ENCODE measurements around the gene CDH4.

DNA sequence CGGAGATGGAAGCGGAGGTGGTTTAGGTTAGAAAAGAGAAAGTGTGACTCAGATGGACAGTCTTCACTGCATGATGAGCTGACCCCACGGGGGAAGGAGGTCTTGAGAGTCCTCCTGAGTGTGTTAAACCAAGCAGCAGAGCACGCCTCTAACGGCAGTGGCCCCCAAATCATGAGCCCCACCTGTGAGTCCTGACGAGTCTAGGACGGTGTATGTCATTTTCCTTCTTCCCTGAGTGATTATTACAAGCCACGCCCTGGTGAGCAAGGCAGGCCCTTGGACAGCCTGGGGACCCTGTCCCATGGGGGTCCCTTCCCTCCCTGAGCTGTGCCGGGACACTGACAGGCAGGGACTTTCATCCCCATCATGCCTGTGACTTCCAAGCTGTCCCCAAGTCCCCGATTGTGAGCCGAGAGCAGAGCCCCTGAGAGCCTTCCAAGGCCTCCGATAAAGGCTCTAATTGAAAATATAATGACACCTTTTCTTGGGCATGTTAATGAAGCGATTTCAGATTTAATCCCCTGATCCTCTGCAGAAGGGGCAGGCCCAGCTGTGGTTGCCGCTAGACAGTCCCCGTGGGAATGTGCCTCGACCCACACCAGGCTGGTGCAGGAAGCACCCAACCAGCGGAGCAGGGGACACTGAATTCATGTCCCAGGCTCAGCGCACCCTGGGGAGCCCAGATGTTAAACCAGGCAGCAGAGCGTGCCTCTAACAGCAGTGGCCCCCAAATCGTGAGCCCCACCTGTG is 493.5 kb downstream of the CDH4 start:
- TF ChIP-seq, protein P1, sequence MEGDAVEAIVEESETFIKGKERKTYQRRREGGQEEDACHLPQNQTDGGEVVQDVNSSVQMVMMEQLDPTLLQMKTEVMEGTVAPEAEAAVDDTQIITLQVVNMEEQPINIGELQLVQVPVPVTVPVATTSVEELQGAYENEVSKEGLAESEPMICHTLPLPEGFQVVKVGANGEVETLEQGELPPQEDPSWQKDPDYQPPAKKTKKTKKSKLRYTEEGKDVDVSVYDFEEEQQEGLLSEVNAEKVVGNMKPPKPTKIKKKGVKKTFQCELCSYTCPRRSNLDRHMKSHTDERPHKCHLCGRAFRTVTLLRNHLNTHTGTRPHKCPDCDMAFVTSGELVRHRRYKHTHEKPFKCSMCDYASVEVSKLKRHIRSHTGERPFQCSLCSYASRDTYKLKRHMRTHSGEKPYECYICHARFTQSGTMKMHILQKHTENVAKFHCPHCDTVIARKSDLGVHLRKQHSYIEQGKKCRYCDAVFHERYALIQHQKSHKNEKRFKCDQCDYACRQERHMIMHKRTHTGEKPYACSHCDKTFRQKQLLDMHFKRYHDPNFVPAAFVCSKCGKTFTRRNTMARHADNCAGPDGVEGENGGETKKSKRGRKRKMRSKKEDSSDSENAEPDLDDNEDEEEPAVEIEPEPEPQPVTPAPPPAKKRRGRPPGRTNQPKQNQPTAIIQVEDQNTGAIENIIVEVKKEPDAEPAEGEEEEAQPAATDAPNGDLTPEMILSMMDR (conservative IDR thresholded peaks at IDR 0.05; ENCODE audit: low read length) = no peak
- no peak for TF ChIP-seq EZH2phosphoT487 (IDR thresholded peaks at IDR 0.05; ENCODE audit: borderline replicate concordance, low read depth, low read length)

All from OCI-LY7 (cell line).